Activated naive CD8-positive, alpha-beta T cell treated with anti-CD3 and anti-CD28 coated beads, Interleukin-2, amount 50 U/mL, for 24 hours (primary cell): ENCODE measurements around the gene RC3H1.
A peak's percentile ranks its signal among the peaks of the same experiment; 100 is the strongest.

ENCODE experiments used
- ATAC-seq: fragments of 150-1000 bp; cut with Tn5 transposase; one replicate; pipeline ENCODE4 v1.10.0; 2021
- DNase-seq: peaks from one replicate; pipeline ENCODE4 v3.0.0; 2021
- H3K27ac Mint-ChIP-seq: one replicate; pipeline ENCODE4 v1.8.0; 2021; ENCODE audit warnings: mild to moderate bottlenecking, mixed read lengths
- H3K27me3 Mint-ChIP-seq: one replicate; pipeline ENCODE4 v1.8.0; 2021; ENCODE audit warnings: mixed read lengths
- H3K36me3 Mint-ChIP-seq: one replicate; pipeline ENCODE4 v1.8.0; 2021; ENCODE audit warnings: low read depth, mixed read lengths
- H3K4me1 Mint-ChIP-seq: one replicate; pipeline ENCODE4 v1.8.0; 2021; ENCODE audit warnings: mixed read lengths
- H3K4me3 Mint-ChIP-seq: one replicate; pipeline ENCODE4 v1.8.0; 2021; ENCODE audit warnings: mild to moderate bottlenecking, moderate library complexity, mixed read lengths
- H3K9me3 Mint-ChIP-seq: one replicate; pipeline ENCODE4 v1.8.0; 2021; ENCODE audit warnings: mixed read lengths

The RC3H1 gene

DNA sequence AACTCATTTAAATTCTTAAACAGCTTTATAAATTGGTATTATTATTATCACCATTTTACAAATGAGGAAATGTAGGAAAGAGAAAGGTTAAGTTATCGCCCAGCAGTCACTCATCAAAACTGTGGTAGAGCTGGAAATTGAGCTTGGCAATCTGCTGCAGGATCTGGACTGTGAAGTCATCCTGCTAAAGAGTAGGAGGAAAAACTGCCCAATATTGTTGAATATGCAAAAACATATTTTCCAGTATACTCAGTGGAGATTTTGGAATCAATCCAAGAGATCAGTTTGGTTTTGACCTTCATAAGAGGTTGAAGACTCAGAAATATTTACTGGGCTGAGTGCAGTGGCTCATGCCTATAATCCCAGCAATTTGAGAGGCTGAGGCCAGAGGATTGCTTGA, 16.9 kb upstream of the RC3H1 start:
- H3K4me1 Mint-ChIP-seq, result no peaks in the 10 kb centered on the region
- DNase-seq, result no peak

GRCh38 chr1:174036798-174037197, 14.6 kb upstream of the RC3H1 start:
- H3K4me3 Mint-ChIP-seq, result no peak overlapping the region
- ATAC-seq (no peak), DNase-seq (no peak)
- no peaks in the 10 kb centered on the region for H3K4me1 Mint-ChIP-seq
- H3K36me3 Mint-ChIP-seq, result no peaks in the 10 kb centered on the region
- H3K9me3 Mint-ChIP-seq, result no peaks in the 10 kb centered on the region
- peaks cover 2% of the 10 kb centered on the region for H3K27me3 Mint-ChIP-seq
- H3K27ac Mint-ChIP-seq, result no peak overlapping the region

More for the DNA sequence above, 16.9 kb upstream of the RC3H1 start:
- ATAC-seq, result no peak
- no peaks in the 10 kb centered on the region for H3K36me3 Mint-ChIP-seq
- no peak overlapping the region for H3K27ac Mint-ChIP-seq
- H3K4me3 Mint-ChIP-seq, result no peak overlapping the region
- H3K27me3 Mint-ChIP-seq, result no peaks in the 10 kb centered on the region
- no peaks in the 10 kb centered on the region for H3K9me3 Mint-ChIP-seq

- ATAC-seq, result no peak
- H3K9me3 Mint-ChIP-seq, result no peaks in the 10 kb centered on the region
- peaks cover 2% of the 10 kb centered on the region for H3K27me3 Mint-ChIP-seq
Measured at GRCh38 chr1:174036204-174036603, 14.0 kb upstream of the RC3H1 start.

GRCh38 chr1:174032671-174033222, 10.6 kb upstream of the RC3H1 start:
- DNase-seq (no peak), ATAC-seq (no peak)
- peaks cover 2% of the 10 kb centered on the region for H3K27me3 Mint-ChIP-seq
- no peaks in the 10 kb centered on the region for H3K9me3 Mint-ChIP-seq
- H3K4me3 Mint-ChIP-seq, result no peak overlapping the region
- no peaks in the 10 kb centered on the region for H3K4me1 Mint-ChIP-seq
- no peak overlapping the region for H3K27ac Mint-ChIP-seq
- H3K36me3 Mint-ChIP-seq, result no peaks in the 10 kb centered on the region

More at GRCh38 chr1:174036204-174036603, 14.0 kb upstream of the RC3H1 start:
- Mint-ChIP-seq H3K27ac (no peak overlapping the region), H3K4me1 (no peaks in the 10 kb centered on the region), H3K36me3 (no peaks in the 10 kb centered on the region), H3K4me3 (no peak overlapping the region)
- no peak for DNase-seq

GRCh38 chr1:174031099-174031498, 8.9 kb upstream of the RC3H1 start:
- Mint-ChIP-seq H3K4me3 (no peak overlapping the region), H3K27ac (no peak overlapping the region), H3K9me3 (no peaks in the 10 kb centered on the region), H3K36me3 (no peaks in the 10 kb centered on the region), H3K4me1 (peaks cover 2% of the 10 kb centered on the region), H3K27me3 (peaks cover 2% of the 10 kb centered on the region)
- no peak for DNase-seq
- no peak for ATAC-seq

DNA sequence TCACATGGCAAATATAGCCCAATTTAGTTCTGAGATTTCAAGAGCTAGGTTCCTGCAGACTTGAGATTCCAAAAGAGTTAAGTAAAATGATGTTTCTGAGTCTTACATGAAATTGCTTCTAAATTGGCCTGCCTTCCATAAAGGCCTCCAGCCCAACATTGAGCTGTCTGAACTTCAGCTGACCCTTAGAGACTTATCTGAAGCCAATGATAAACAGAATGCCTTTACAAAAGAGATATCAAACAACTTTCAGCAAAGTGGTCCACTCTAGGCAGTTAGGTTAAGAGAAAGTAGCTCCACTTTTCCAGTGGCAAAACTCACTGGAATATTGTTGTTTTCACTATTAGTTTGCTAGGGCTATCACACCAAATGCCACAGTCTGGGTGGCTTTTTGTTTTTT, 6.3 kb upstream of the RC3H1 start:
- ATAC-seq, result no peak
- no peak for DNase-seq
- Mint-ChIP-seq H3K27me3 (peaks cover 2% of the 10 kb centered on the region), H3K27ac (no peak overlapping the region), H3K9me3 (no peaks in the 10 kb centered on the region), H3K4me3 (no peak overlapping the region), H3K36me3 (no peaks in the 10 kb centered on the region), H3K4me1 (peaks cover 3% of the 10 kb centered on the region)

DNA sequence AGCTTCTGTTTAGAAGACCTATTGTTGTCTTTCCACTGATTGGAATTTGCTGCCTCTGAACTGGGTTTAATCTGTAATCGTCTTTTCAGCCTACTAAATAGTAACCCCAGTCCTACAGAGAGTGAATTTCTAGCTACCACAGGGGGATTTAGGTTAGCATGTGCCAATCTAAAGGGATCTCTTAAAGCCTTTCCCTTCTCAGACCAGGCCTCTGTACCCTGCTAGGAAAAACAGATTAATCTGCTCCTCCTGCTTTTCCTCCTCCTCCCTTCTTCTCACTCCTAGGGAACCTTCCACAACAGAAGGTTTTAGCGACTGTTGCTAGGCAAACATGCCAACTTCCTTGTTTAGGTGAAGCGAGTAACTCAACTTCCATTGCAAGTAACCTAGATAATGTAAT, 1.3 kb upstream of the RC3H1 start:
- H3K4me3 Mint-ChIP-seq, result peak overlapping the region; percentile 98
- ATAC-seq (no peak), DNase-seq (no peak)
- no peaks in the 10 kb centered on the region for H3K9me3 Mint-ChIP-seq
- H3K27ac Mint-ChIP-seq, result peak overlapping the region; percentile 94
- H3K36me3 Mint-ChIP-seq, result peaks cover 8% of the 10 kb centered on the region
- peaks cover 43% of the 10 kb centered on the region for H3K4me1 Mint-ChIP-seq
- H3K27me3 Mint-ChIP-seq, result no peaks in the 10 kb centered on the region

DNA sequence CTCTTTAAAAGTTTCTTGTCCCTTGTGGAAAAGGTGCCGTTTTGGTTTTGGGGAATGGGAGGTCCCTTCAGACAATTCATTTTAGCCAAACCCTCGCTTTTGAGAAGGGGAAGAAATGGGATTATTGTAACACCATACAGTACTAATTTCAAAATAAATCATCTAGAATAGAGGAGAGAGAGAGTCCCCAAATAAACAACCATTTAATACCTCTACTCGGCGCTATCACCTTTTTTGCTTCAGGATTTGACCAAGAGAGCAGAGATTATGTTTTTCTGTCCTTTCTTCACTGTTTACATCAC, 770 bp upstream of the RC3H1 start:
- Mint-ChIP-seq H3K27me3 (no peaks in the 10 kb centered on the region), H3K27ac (peak overlapping the region; percentile 94), H3K9me3 (no peaks in the 10 kb centered on the region), H3K36me3 (peaks cover 8% of the 10 kb centered on the region), H3K4me3 (peak overlapping the region; percentile 98), H3K4me1 (peaks cover 45% of the 10 kb centered on the region)
- ATAC-seq (no peak), DNase-seq (no peak)

- no peaks in the 10 kb centered on the region for H3K27me3 Mint-ChIP-seq
- ATAC-seq (peak; percentile 44), DNase-seq (peak; percentile 43)
- no peaks in the 10 kb centered on the region for H3K9me3 Mint-ChIP-seq
- peaks cover 10% of the 10 kb centered on the region for H3K36me3 Mint-ChIP-seq
- peaks cover 56% of the 10 kb centered on the region for H3K4me1 Mint-ChIP-seq
- peak overlapping the region; percentile 98 for H3K4me3 Mint-ChIP-seq
- peak overlapping the region; percentile 88 for H3K27ac Mint-ChIP-seq
Measured at GRCh38 chr1:174021591-174022079, 522 bp downstream of the RC3H1 start.

- Mint-ChIP-seq H3K36me3 (peaks cover 10% of the 10 kb centered on the region), H3K4me3 (no peak overlapping the region), H3K9me3 (no peaks in the 10 kb centered on the region), H3K27me3 (no peaks in the 10 kb centered on the region), H3K4me1 (peaks cover 68% of the 10 kb centered on the region), H3K27ac (no peak overlapping the region)
- DNase-seq (no peak), ATAC-seq (no peak)
Measured at GRCh38 chr1:174018565-174018964, 3.6 kb downstream of the RC3H1 start.

DNA sequence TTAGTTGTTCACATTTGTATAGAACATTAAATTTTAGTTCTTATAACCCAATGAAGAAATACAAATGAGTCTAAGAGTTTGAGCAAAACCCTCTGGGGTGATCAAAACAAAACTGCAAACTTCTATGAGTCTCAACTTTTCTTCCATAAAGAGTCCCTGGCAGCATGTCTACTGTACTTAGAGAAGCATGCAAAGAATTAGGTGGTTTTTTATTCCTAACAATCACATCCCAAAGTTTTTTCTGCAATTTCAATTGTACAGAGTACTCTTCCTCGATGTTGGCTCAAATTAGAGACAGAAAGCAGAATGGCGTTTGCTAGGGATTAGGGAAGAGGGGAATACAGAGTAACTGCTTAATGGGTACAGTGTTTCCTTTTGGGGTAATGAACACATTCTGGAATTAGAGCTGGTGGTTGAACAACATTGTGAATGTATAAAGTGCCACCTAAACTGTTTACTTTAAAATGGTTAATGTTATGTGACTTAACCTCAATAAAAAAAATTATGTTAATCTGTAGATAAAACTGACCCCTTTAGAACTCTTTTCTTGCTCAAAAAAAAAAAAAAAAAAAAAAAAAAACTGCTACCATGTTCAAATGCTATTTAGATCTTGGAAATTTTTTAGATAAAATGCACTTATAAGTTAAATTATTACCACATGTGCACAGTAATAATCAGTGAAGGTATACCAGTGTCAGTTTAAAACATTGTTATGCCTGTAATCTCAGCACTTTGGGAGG, 4.8 kb downstream of the RC3H1 start:
- Mint-ChIP-seq H3K4me1 (peaks cover 64% of the 10 kb centered on the region), H3K4me3 (no peak overlapping the region), H3K27ac (no peak overlapping the region), H3K36me3 (peaks cover 13% of the 10 kb centered on the region), H3K27me3 (no peaks in the 10 kb centered on the region), H3K9me3 (peaks cover 5% of the 10 kb centered on the region)
- ATAC-seq, result no peak
- no peak for DNase-seq

GRCh38 chr1:174013864-174014418, 8.2 kb downstream of the RC3H1 start:
- Mint-ChIP-seq H3K27me3 (no peaks in the 10 kb centered on the region), H3K36me3 (peaks cover 20% of the 10 kb centered on the region), H3K27ac (peak overlapping the region; percentile 74), H3K4me3 (no peak overlapping the region), H3K9me3 (peaks cover 5% of the 10 kb centered on the region), H3K4me1 (peaks cover 60% of the 10 kb centered on the region)
- no peak for DNase-seq
- peak; percentile 98 for ATAC-seq

DNA sequence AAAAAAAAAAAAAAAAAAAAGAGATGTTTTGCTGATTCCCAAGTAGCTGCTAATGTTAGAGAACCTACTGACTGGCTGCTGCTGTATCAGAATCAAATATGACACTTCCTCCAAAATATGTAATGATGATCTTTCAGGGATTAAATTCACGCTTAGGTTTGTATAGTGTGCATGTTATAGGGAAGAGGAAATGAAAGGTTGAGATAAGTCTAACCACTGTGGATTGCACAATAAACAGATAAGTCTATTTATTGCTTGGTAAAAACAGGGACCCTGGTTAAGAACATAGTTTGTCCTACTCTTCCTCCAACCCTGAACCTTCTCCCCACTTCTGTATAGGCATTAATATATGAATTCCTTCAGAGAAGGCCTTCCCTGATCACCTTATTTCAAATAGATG, 13.2 kb downstream of the RC3H1 start:
- ATAC-seq (no peak), DNase-seq (no peak)
- Mint-ChIP-seq H3K27ac (no peak overlapping the region), H3K4me1 (peaks cover 57% of the 10 kb centered on the region), H3K9me3 (peaks cover 5% of the 10 kb centered on the region), H3K36me3 (peaks cover 30% of the 10 kb centered on the region), H3K27me3 (no peaks in the 10 kb centered on the region), H3K4me3 (no peak overlapping the region)

GRCh38 chr1:174008269-174008668, 13.9 kb downstream of the RC3H1 start:
- Mint-ChIP-seq H3K36me3 (peaks cover 32% of the 10 kb centered on the region), H3K4me3 (no peak overlapping the region), H3K9me3 (peaks cover 5% of the 10 kb centered on the region), H3K27me3 (no peaks in the 10 kb centered on the region), H3K4me1 (peaks cover 53% of the 10 kb centered on the region), H3K27ac (no peak overlapping the region)
- DNase-seq (no peak), ATAC-seq (no peak)

DNA sequence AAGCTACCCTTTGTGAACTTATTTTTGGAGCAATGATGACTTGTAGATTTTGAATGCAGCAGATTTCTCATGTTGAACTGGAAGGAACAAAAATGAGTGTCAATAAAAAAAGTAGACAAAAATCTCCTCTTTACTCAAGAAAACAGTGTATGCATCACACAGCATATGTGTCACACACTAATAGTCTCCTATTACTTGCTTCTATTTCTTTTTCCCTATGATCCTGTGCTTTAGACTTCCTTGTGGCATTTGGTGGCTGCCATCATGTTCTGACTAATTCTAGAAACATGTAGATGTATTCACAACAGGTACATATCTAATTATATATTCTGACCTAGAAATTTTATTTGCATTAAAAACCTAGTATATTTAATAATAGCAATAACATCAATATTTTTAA, 14.3 kb downstream of the RC3H1 start:
- ATAC-seq (no peak), DNase-seq (no peak)
- peaks cover 30% of the 10 kb centered on the region for H3K36me3 Mint-ChIP-seq
- peaks cover 2% of the 10 kb centered on the region for H3K9me3 Mint-ChIP-seq
- H3K27ac Mint-ChIP-seq, result no peak overlapping the region
- H3K27me3 Mint-ChIP-seq, result no peaks in the 10 kb centered on the region
- H3K4me3 Mint-ChIP-seq, result no peak overlapping the region
- H3K4me1 Mint-ChIP-seq, result peaks cover 50% of the 10 kb centered on the region
